ENCODE data around the gene ZDHHC8.

GRCh38 chr22:20137113-20137512 lies 5.5 kb downstream of the ZDHHC8 start:
- TF ChIP-seq POLR2A (IDR thresholded peaks at IDR 0.05): no peak
- TF ChIP-seq CTCF (IDR thresholded peaks at IDR 0.05 in 8 of 11, conservative IDR thresholded peaks at IDR 0.05 in 3 of 11): no peak
- TF ChIP-seq POLR2AphosphoS5 (IDR thresholded peaks at IDR 0.05): no peak
